GM21717 (cell line): ENCODE results near the gene PTP4A2.
A peak's percentile ranks its signal among the peaks of the same experiment; 100 is the strongest.

Source experiments
- ATAC-seq: cut with Tn5 transposase; IDR thresholded peaks from one replicate; pipeline ENCODE4 v1.9.1; 2021; ENCODE audit warnings: mild to moderate bottlenecking, moderate library complexity; ENCODE audit not compliant: unreplicated experiment

Gene PTP4A2

GRCh38 chr1:31938184-31938975, at the start of gene PTP4A2:
Gene PTP4A2 (minus strand): TSS chr1:31938368. CDS start chr1:31919065, 19,303 bp downstream.
- peak; percentile 60 for ATAC-seq

- no peak for ATAC-seq
These were observed 49.0 kb upstream of the PTP4A2 start for GRCh38 chr1:31987135-31987619.

GRCh38 chr1:31985430-31985829, 47.3 kb upstream of the PTP4A2 start:
- ATAC-seq, result no peak

- no peak for ATAC-seq
These were observed 46.5 kb upstream of the PTP4A2 start for GRCh38 chr1:31984419-31985347.

GRCh38 chr1:31981972-31982371, 43.8 kb upstream of the PTP4A2 start:
- ATAC-seq, result no peak

- ATAC-seq, result no peak
These were observed 43.3 kb upstream of the PTP4A2 start for GRCh38 chr1:31981456-31981839.

- ATAC-seq, result no peak
These were observed 42.8 kb upstream of the PTP4A2 start for GRCh38 chr1:31980835-31981455.

- ATAC-seq, result no peak
These were observed 40.8 kb upstream of the PTP4A2 start for GRCh38 chr1:31978843-31979400.

- ATAC-seq, result no peak
These were observed 39.4 kb upstream of the PTP4A2 start for GRCh38 chr1:31977385-31978131.

- no peak for ATAC-seq
These were observed 38.2 kb upstream of the PTP4A2 start for GRCh38 chr1:31976401-31976800.

GRCh38 chr1:31970873-31971272, 32.7 kb upstream of the PTP4A2 start:
- ATAC-seq, result no peak

GRCh38 chr1:31961536-31961935, 23.4 kb upstream of the PTP4A2 start:
- no peak for ATAC-seq

GRCh38 chr1:31959521-31960340, 21.6 kb upstream of the PTP4A2 start:
- no peak for ATAC-seq

GRCh38 chr1:31957701-31958674, 19.8 kb upstream of the PTP4A2 start:
- ATAC-seq, result no peak

GRCh38 chr1:31955917-31956736, 18.0 kb upstream of the PTP4A2 start:
- peak; percentile 78 for ATAC-seq

GRCh38 chr1:31954607-31955283, 16.6 kb upstream of the PTP4A2 start:
- ATAC-seq, result no peak

GRCh38 chr1:31952825-31953220, 14.7 kb upstream of the PTP4A2 start:
- no peak for ATAC-seq
